GM21381 (cell line): ENCODE data around the gene G6PC3.

Source experiments
- ATAC-seq: cut with Tn5 transposase; IDR thresholded peaks from one replicate; pipeline ENCODE4 v1.9.1; 2021; ENCODE audit warnings: mild to moderate bottlenecking, moderate library complexity; ENCODE audit not compliant: unreplicated experiment

Gene G6PC3

GRCh38 chr17:44121997-44122815 is 51.7 kb downstream of the G6PC3 start:
- ATAC-seq = no peak

- ATAC-seq = peak; percentile 25
Observed at GRCh38 chr17:44122816-44123355, 52.4 kb downstream of the G6PC3 start.

- peak; percentile 87 for ATAC-seq
Observed at GRCh38 chr17:44123356-44124117, 53.0 kb downstream of the G6PC3 start, which contains the start of gene HDAC5. Gene HDAC5 (minus strand): TSS chr17:44123641. CDS start chr17:44117515, 6,126 bp downstream.

GRCh38 chr17:44124118-44124438 is 53.5 kb downstream of the G6PC3 start:
- ATAC-seq = no peak
